Osteoblast (primary cell): ENCODE data around the gene DNAJC9. TPM values are rescaled to one million over a fixed set of nuclear protein-coding genes. Genes with fewer than 3 reads are reported as not detected.

Source experiments
- DNase-seq: peaks from one replicate; pipeline ENCODE4 v3.0.0; 2011; ENCODE audit warnings: low spot score, mixed read lengths; ENCODE audit not compliant: insufficient read length; ENCODE audit errors: missing footprints
- H2AFZ ChIP-seq: 2 replicates; pipeline ENCODE4 v1.6.0; 2011; ENCODE audit warnings: mild to moderate bottlenecking, low read length
- H3K27ac ChIP-seq: 2 replicates; pipeline ENCODE4 v1.5.1; 2011; ENCODE audit warnings: mild to moderate bottlenecking, low read depth, low read length, moderate library complexity
- H3K27me3 ChIP-seq: 2 replicates; pipeline ENCODE4 v1.6.0; 2012; ENCODE audit warnings: mild to moderate bottlenecking, control low read depth, inconsistent platforms, low read length, moderate library complexity; ENCODE audit not compliant: insufficient read depth
- H3K36me3 ChIP-seq: 2 replicates; pipeline ENCODE4 v1.5.1; 2011; ENCODE audit warnings: mild to moderate bottlenecking, low read length, control low read depth, moderate library complexity; ENCODE audit not compliant: insufficient read depth
- H3K4me1 ChIP-seq: 2 replicates; pipeline ENCODE4 v1.5.1; 2011; ENCODE audit warnings: mild to moderate bottlenecking, low read length, control low read depth, moderate library complexity; ENCODE audit not compliant: insufficient read depth
- H3K4me2 ChIP-seq: 2 replicates; pipeline ENCODE4 v1.6.0; 2011; ENCODE audit warnings: mild to moderate bottlenecking, low read length; ENCODE audit not compliant: insufficient read depth
- H3K4me3 ChIP-seq: fragments of 200-600 bp; sonication (generic); 3 replicates; pipeline ENCODE4 v1.5.1; 2012; ENCODE audit warnings: mild to moderate bottlenecking, low read length, inconsistent platforms; ENCODE audit not compliant: insufficient read depth
- H3K79me2 ChIP-seq: 2 replicates; pipeline ENCODE4 v1.6.0; 2012; ENCODE audit warnings: mild to moderate bottlenecking, low read length, control low read depth, inconsistent platforms; ENCODE audit not compliant: insufficient read depth
- H3K9me3 ChIP-seq: 2 replicates; pipeline ENCODE4 v1.5.1; 2011; ENCODE audit warnings: low read depth, low read length, control low read depth
- H4K20me1 ChIP-seq: 2 replicates; pipeline ENCODE4 v1.6.0; 2012; ENCODE audit warnings: mild to moderate bottlenecking, low read length, control low read depth; ENCODE audit not compliant: insufficient read depth
- CTCF ChIP-seq: IDR thresholded peaks from 2 replicates; pipeline ENCODE4 v1.5.1; 2011; ENCODE audit warnings: mild to moderate bottlenecking, low read depth, low read length, moderate library complexity; ENCODE audit errors: extremely low read depth
- total RNA-seq: library from RNA; depleted of rRNA; stranded (reverse); fragments of >200 nt; gene quantifications from 2 replicates; pipeline ENCODE4 v1.2.3, GENCODE V29; 2012

DNAJC9 gene
- total RNA-seq, 1 donor: 18.8 TPM

- H3K4me2 ChIP-seq: no peak overlapping the region
- no peak overlapping the region for H3K4me3 ChIP-seq
- no peak for TF ChIP-seq CTCF
- no peaks in the 10 kb centered on the region for H3K27me3 ChIP-seq
- peaks cover 6% of the 10 kb centered on the region for H3K4me1 ChIP-seq
- H3K27ac ChIP-seq: no peak overlapping the region
- H4K20me1 ChIP-seq: no peaks in the 10 kb centered on the region
- no peak for DNase-seq
- H2AFZ ChIP-seq: no peak overlapping the region
- no peaks in the 10 kb centered on the region for H3K9me3 ChIP-seq
- peaks cover 8% of the 10 kb centered on the region for H3K36me3 ChIP-seq
- no peaks in the 10 kb centered on the region for H3K79me2 ChIP-seq
Observed at GRCh38 chr10:73215749-73216148, 31.3 kb downstream of the DNAJC9 start.

GRCh38 chr10:73211106-73211811 is 35.8 kb downstream of the DNAJC9 start:
- Histone ChIP-seq H3K27me3 (no peaks in the 10 kb centered on the region), H3K9me3 (no peaks in the 10 kb centered on the region), H3K4me1 (no peaks in the 10 kb centered on the region), H3K27ac (no peak overlapping the region), H3K4me2 (no peak overlapping the region), H2AFZ (no peak overlapping the region), H4K20me1 (no peaks in the 10 kb centered on the region), H3K79me2 (no peaks in the 10 kb centered on the region), H3K36me3 (peaks cover 4% of the 10 kb centered on the region), H3K4me3 (no peak overlapping the region)
- no peak for TF ChIP-seq CTCF
- no peak for DNase-seq

GRCh38 chr10:73210395-73211105 is 36.5 kb downstream of the DNAJC9 start:
- H3K27me3 ChIP-seq: no peaks in the 10 kb centered on the region
- H3K4me2 ChIP-seq: no peak overlapping the region
- no peak for DNase-seq
- no peak for TF ChIP-seq CTCF
- H3K9me3 ChIP-seq: no peaks in the 10 kb centered on the region
- H2AFZ ChIP-seq: no peak overlapping the region
- H3K27ac ChIP-seq: no peak overlapping the region
- no peaks in the 10 kb centered on the region for H3K4me1 ChIP-seq
- H3K79me2 ChIP-seq: no peaks in the 10 kb centered on the region
- no peak overlapping the region for H3K4me3 ChIP-seq
- H3K36me3 ChIP-seq: peaks cover 4% of the 10 kb centered on the region
- H4K20me1 ChIP-seq: no peaks in the 10 kb centered on the region

- H3K79me2 ChIP-seq: no peaks in the 10 kb centered on the region
- H2AFZ ChIP-seq: no peak overlapping the region
- peaks cover 4% of the 10 kb centered on the region for H3K36me3 ChIP-seq
- H3K4me3 ChIP-seq: no peak overlapping the region
- H3K9me3 ChIP-seq: no peaks in the 10 kb centered on the region
- H4K20me1 ChIP-seq: no peaks in the 10 kb centered on the region
- H3K4me2 ChIP-seq: no peak overlapping the region
- H3K27me3 ChIP-seq: no peaks in the 10 kb centered on the region
- peak; percentile 37 for DNase-seq
- H3K4me1 ChIP-seq: no peaks in the 10 kb centered on the region
- no peak overlapping the region for H3K27ac ChIP-seq
- TF ChIP-seq CTCF: no peak
Observed at GRCh38 chr10:73209705-73210104, 37.4 kb downstream of the DNAJC9 start.
